ENCODE measurements around the gene BTD.

DNA sequence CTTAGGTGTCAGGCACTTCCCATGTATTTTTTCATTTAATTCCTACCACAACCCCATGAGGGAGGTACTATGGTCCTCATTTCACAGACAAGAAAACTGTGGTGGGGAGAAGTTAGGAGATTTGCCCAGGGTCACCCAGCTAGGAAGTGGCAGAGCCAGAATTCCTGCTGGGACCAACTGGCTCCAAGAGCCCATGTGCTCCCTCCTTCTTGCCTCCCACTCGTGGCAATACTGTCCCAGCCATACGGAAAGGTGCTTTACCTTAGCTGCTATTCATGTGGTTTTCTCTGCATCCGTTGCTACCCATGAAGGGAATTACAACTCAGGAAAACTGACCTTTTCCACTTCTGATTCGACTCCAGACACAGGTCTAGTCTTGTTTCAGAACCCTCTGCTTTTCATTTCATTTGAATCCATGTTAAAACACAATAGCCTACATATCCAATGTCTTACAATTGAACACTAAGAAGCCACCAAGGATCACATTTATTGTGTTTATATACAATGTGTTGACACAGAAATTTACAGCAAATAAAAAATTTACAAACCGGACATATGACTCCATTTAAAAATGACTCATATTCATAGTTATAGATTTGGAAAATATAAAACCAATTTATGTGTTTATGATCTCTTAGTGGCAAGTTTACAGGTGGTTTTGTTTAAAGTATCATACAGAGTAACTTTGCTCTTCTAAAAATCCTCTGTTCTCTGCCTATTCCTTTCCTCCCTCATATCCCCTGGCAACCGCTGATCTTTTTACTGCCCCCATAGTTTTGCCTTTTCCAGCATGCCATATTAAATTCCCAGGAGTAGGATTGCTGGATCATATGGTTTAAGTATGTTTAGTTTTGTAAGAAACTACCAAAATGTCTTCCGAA is 58.8 kb downstream of the BTD start:
- TF ChIP-seq ZNF565 (CRISPR knock-in tag; conservative IDR thresholded peaks at IDR 0.05; ENCODE audit: low read depth) (no peak), GLIS3 (CRISPR knock-in tag; IDR thresholded peaks at IDR 0.05) (no peak), RARB (CRISPR knock-in tag; IDR thresholded peaks at IDR 0.05) (no peak), ESRRG (CRISPR knock-in tag; IDR thresholded peaks at IDR 0.05) (no peak), ZFP3 (CRISPR knock-in tag; IDR thresholded peaks at IDR 0.05) (no peak), CREB5 (CRISPR knock-in tag; IDR thresholded peaks at IDR 0.05; ENCODE audit: low read depth) (no peak), PATZ1 (CRISPR knock-in tag; IDR thresholded peaks at IDR 0.05; ENCODE audit: borderline replicate concordance) (no peak), TCF4 (CRISPR knock-in tag; IDR thresholded peaks at IDR 0.05; ENCODE audit: borderline replicate concordance) (no peak)

Measured in SK-N-SH treated with all-trans-retinoic acid at 6 μM for 48 hours (cell line).